Heart right ventricle (tissue), 16 donors: Measurements from ENCODE around the gene YIPF3. TPM values are rescaled to one million over a fixed set of nuclear protein-coding genes. Genes with fewer than 3 reads are reported as not detected.
A peak's percentile ranks its signal among the peaks of the same experiment; 100 is the strongest.

Experiments
- ATAC-seq, 8 donors: fragments of 200-7000 bp; cut with Tn5 transposase; one replicate each; pipeline ENCODE4 v1.9.1; 2020; ENCODE audit warnings: mild to moderate bottlenecking in 8 of 8, moderate library complexity in 8 of 8, moderate number of reproducible peaks in 1 of 8
- DNase-seq, 2 donors: peaks; one replicate each; pipeline ENCODE4 v3.0.0-alpha.2; 2020
- H3K27ac ChIP-seq, 10 donors: fragments of 200-600 bp; sonication (generic) in 2 of 10; one replicate each; pipeline versions ENCODE4 v1.5.0 to v1.8.0; 2020 to 2022; ENCODE audit warnings: mild to moderate bottlenecking in 3 of 10
- H3K27me3 ChIP-seq, 7 donors: fragments of 200-600 bp; one replicate each; pipeline ENCODE4 v1.8.0; 2021 to 2022; ENCODE audit warnings: mild to moderate bottlenecking in 2 of 7
- H3K36me3 ChIP-seq, 9 donors: fragments of 200-600 bp; sonication (generic) in 1 of 9; one replicate each; pipeline versions ENCODE4 v1.5.0 to v1.8.0; 2020 to 2022; ENCODE audit warnings: mild to moderate bottlenecking in 2 of 9
- H3K4me1 ChIP-seq, 9 donors: fragments of 200-600 bp; sonication (generic) in 1 of 9; one replicate each; pipeline versions ENCODE4 v1.5.0 to v1.8.0; 2020 to 2022; ENCODE audit warnings: mild to moderate bottlenecking in 4 of 9
- H3K4me3 ChIP-seq, 10 donors: fragments of 200-600 bp; sonication (generic) in 2 of 10; one replicate each; pipeline versions ENCODE4 v1.5.0 to v1.8.0; 2020 to 2022; ENCODE audit warnings: mild to moderate bottlenecking in 7 of 10, moderate library complexity in 2 of 10
- H3K9me3 ChIP-seq, 11 donors: fragments of 200-600 bp in 10 of 11; sonication (generic) in 2 of 11; one replicate each; pipeline versions ENCODE4 v1.5.0 to v1.8.0; 2013 to 2022; ENCODE audit warnings: mild to moderate bottlenecking in 2 of 11, control low read depth in 1 of 11, moderate library complexity in 1 of 11
- CTCF ChIP-seq, 9 donors: fragments of 200-600 bp; sonication (generic) in 2 of 9; IDR thresholded peaks; one replicate each; pipeline versions ENCODE4 v1.5.0 to v1.8.0; 2021 to 2022; ENCODE audit warnings: antibody characterized with exemption in 9 of 9, mild to moderate bottlenecking in 5 of 9, moderate library complexity in 1 of 9
- WGBS, 2 donors: extraction: QIAGEN DNeasy Blood & Tissue Kit; methylation state at CpG; one replicate each; pipeline ENCODE4 v1.1.7; 2013; ENCODE audit warnings: inconsistent platforms in 1 of 2; 5-methylcytosine and 5-hydroxymethylcytosine counted together
- intact Hi-C, 10 donors: fragments of 100-400 bp; cut with DNase I; formaldehyde crosslinking; loops; one replicate each; pipeline versions ENCODE4 v1.11.1 to v1.14.2; 2022
- polyA plus RNA-seq, 2 donors: library from polyadenylated mRNA; stranded (reverse); fragments of 200-250 nt; gene quantifications; one replicate each; pipeline ENCODE4 v1.2.3, GENCODE V29; 2013
- total RNA-seq, 10 donors: library from RNA; stranded (reverse); fragmentation: NEBNext Ultra II Directional in 3 of 10; extraction: Animal tissue kit (Norgen Biotek cat#: 25700) in 3 of 10; gene quantifications; one replicate each; pipeline versions ENCODE4 v1.2.1 to v1.2.4, GENCODE V29; 2021 to 2023
- donor health status: Arrhythmogenic right ventricular cardiomyopathy.
- donor health status: ischemic (EF 13 %, LVEDD 7.1; RV severe dilation, severe dysfunction).
- donor health status: healthy with polysubstance abuse.
- donor health status: DM: no; HTN: yes; CAD: no.
- donor health status: DM: no; HTN: no; CAD: no.
- donor health status: ischemic (EF 25% LVEDD 6.9; RV normal size, moderate dysfunction).
- donor health status: ischemic (EF 25% LVEDD 5.7; RV mildly dilated, moderate dysfunction).
- donor health status: healthy.
- donor health status: DM: yes; HTN: yes; CAD: no.
- donor health status: Ischemic cardiomyopathy.
- donor health status: ischemic (EF 35%, LVEDD 5.7; RV mildly dilated, moderate dysfunction).
- donor health status: nonischemic (EF 11% LVEDD 7.7; RV severe dilation, severe dysfunction).
- donor health status: DM: yes; HTN: yes; CAD: no.
- donor health status: PGD.
- donor health status: ischemic (EF 29% LVEDD 5.4; RV normal size, mild dysfunction).
- donor health status: nonischemic (EF 23%, LVEDD 6.1; RV moderate dilation, normal function).

Gene YIPF3
- total and polyA plus RNA-seq, 12 donors: 50.3 to 115 (median 69.0) TPM

- Histone ChIP-seq H3K36me3 (peaks cover 0 to 96% (median 37%) of the 10 kb centered on the region in 9 donors), H3K27me3 (no peaks in the 10 kb centered on the region), H3K4me3 (no peak overlapping the region), H3K9me3 (no peaks in the 10 kb centered on the region), H3K4me1 (no peaks in the 10 kb centered on the region), H3K27ac (no peak overlapping the region)
- TF ChIP-seq CTCF (IDR thresholded peaks at IDR 0.05): no peak
- ATAC-seq (no peak), DNase-seq (no peak)
- 81 to 84% methylated on average over 1 of the region's 1 CpG for WGBS, 2 donors
- intact Hi-C loops: loop anchor here in 1 of 10 donors (5.0 kb wide), 1 partner anchor 440 kb away; no protein-coding TSS in a partner anchor
Measured at GRCh38 chr6:43532201-43532600, 15.5 kb upstream of the YIPF3 start.

GRCh38 chr6:43524483-43524961, 7.8 kb upstream of the YIPF3 start:
- Histone ChIP-seq H3K9me3 (no peaks in the 10 kb centered on the region), H3K27me3 (no peaks in the 10 kb centered on the region), H3K4me1 (peaks cover 0 to 23% (median 8%) of the 10 kb centered on the region in 9 donors), H3K36me3 (peaks cover 0 to 100% (median 91%) of the 10 kb centered on the region in 9 donors), H3K4me3 (no peak overlapping the region), H3K27ac (no peak overlapping the region)
- 89 to 91% methylated on average over 10 of the region's 10 CpGs for WGBS, 2 donors
- no peak for TF ChIP-seq CTCF (IDR thresholded peaks at IDR 0.05)
- intact Hi-C loops: no loop called here
- DNase-seq: no peak
- no peak for ATAC-seq

GRCh38 chr6:43523284-43523683, 6.6 kb upstream of the YIPF3 start:
- H3K27me3 ChIP-seq: no peaks in the 10 kb centered on the region
- DNase-seq: no peak
- ATAC-seq: no peak
- H3K4me1 ChIP-seq: peaks cover 0 to 31% (median 18%) of the 10 kb centered on the region in 9 donors
- H3K9me3 ChIP-seq: no peaks in the 10 kb centered on the region
- H3K4me3 ChIP-seq: no peak overlapping the region
- 94 to 96% methylated on average over 3 of the region's 3 CpGs for WGBS, 2 donors
- H3K36me3 ChIP-seq: peaks cover 0 to 95% (median 81%) of the 10 kb centered on the region in 9 donors
- TF ChIP-seq CTCF (IDR thresholded peaks at IDR 0.05): no peak
- intact Hi-C loops: no loop called here
- peak overlapping the region in 3 of 10 donors; percentile 42 to 78 (median 70) for H3K27ac ChIP-seq

- Histone ChIP-seq H3K9me3 (no peaks in the 10 kb centered on the region), H3K4me3 (no peak overlapping the region), H3K27ac (peak overlapping the region in 6 of 10 donors; percentile 31 to 78 (median 49)), H3K36me3 (peaks cover 0 to 90% (median 76%) of the 10 kb centered on the region in 9 donors), H3K4me1 (peaks cover 5 to 37% (median 23%) of the 10 kb centered on the region in 9 donors), H3K27me3 (no peaks in the 10 kb centered on the region)
- ATAC-seq (no peak), DNase-seq (no peak)
- no peak for TF ChIP-seq CTCF (IDR thresholded peaks at IDR 0.05)
- WGBS, 2 donors: 78 to 80% methylated on average over 8 of the region's 8 CpGs
- intact Hi-C loops: no loop called here
Measured at GRCh38 chr6:43522547-43523261, 6.0 kb upstream of the YIPF3 start.
